ENCODE results near the gene CYFIP1. TPM values are rescaled to one million over a fixed set of nuclear protein-coding genes. Genes with fewer than 3 reads are reported as not detected.

Gene CYFIP1
- total RNA-seq, 1 experiment from 2014 or later, result 143 TPM

GRCh38 chr15:22963641-22964040 lies 16.5 kb downstream of the CYFIP1 start:
- Histone ChIP-seq H3K4me1 (ENCODE audit: control insufficient read depth in 1 of 2, insufficient read depth in 2 of 2, low read length in 2 of 2) (peaks cover 0 to 6% of the 10 kb centered on the region in 2 experiments; a peak in 2 of 4 replicates), H3K27me3 (ENCODE audit: insufficient read depth, low read length) (no peaks in the 10 kb centered on the region), H3K9me2 (ENCODE audit: insufficient read depth) (no peaks in the 10 kb centered on the region), H3K79me2 (ENCODE audit: insufficient read depth, low read length) (peaks cover 98% of the 10 kb centered on the region), H3K4me2 (ENCODE audit: low read length) (no peak overlapping the region), H2AFZ (ENCODE audit: low read depth, low read length, poor library complexity, severe bottlenecking) (no peak overlapping the region), H4K20me1 (ENCODE audit: insufficient read depth) (peaks cover 2% of the 10 kb centered on the region; the same call in 1 of the 2 replicates), H3K27ac (ENCODE audit: low read depth, low read length) (no peak overlapping the region), H3K36me3 (ENCODE audit: control insufficient read depth in 1 of 2, insufficient read depth in 2 of 2, low read length in 2 of 2) (no peaks in the 10 kb centered on the region), H3K9me3 (ENCODE audit: control insufficient read depth in 1 of 2, insufficient read depth in 1 of 2, low read depth in 1 of 2, low read length in 2 of 2) (no peaks in the 10 kb centered on the region), H3K4me3 (replicated peaks in 1 of 2; ENCODE audit: low read depth in 1 of 2, low read length in 2 of 2) (no peak overlapping the region), H3K9ac (ENCODE audit: low read length) (no peak overlapping the region)
- ChIA-PET CTCF (no interaction called here), POLR2A (interaction anchor here (1.1 kb wide), 1 partner anchor 25 kb away, joined by 3 read pairs; no protein-coding TSS in a partner anchor), RAD21 (ENCODE audit: low non-redundant PET in 1 of 2, low total read pairs in 2 of 2, uncharacterized antibody in 2 of 2, unreplicated experiment in 2 of 2) (no interaction called here)
- no TSS peak for BruUV-seq (replicated peaks)
- DNase-seq (ENCODE audit: low read depth, low spot score) (no peak), ATAC-seq (no peak)
- intact Hi-C loops (cut with micrococcal nuclease), result no loop called here
- no peak for TF ChIP-seq ELF1 (IDR thresholded peaks at IDR 0.05; ENCODE audit: borderline replicate concordance, low read depth)
- TF ChIP-seq MAX (IDR thresholded peaks at IDR 0.05), result no peak
- TF ChIP-seq SP1 (IDR thresholded peaks at IDR 0.05; ENCODE audit: low read depth), result no peak
- no peak for TF ChIP-seq YY1 (IDR thresholded peaks at IDR 0.05; ENCODE audit: extremely low read depth, insufficient replicate concordance, low read depth, low read length)
- no peak for TF ChIP-seq RAD21 (IDR thresholded peaks at IDR 0.05; ENCODE audit: low read depth)
- TF ChIP-seq FOSL1 (IDR thresholded peaks at IDR 0.05; ENCODE audit: low read depth), result no peak
- no peak for TF ChIP-seq ZNF274 (IDR thresholded peaks at IDR 0.05; ENCODE audit: low read depth, low read length)
- no peak for TF ChIP-seq TCF7L2 (IDR thresholded peaks at IDR 0.05; ENCODE audit: borderline replicate concordance, extremely low read depth, insufficient read depth, insufficient read length)
- no peak for TF ChIP-seq POLR2AphosphoS5 (IDR thresholded peaks at IDR 0.05; ENCODE audit: low read depth, low read length)
- no peak for TF ChIP-seq REST (IDR thresholded peaks at IDR 0.05; ENCODE audit: low read depth)
- no peak for TF ChIP-seq ZFX (IDR thresholded peaks at IDR 0.05)
- TF ChIP-seq ZBTB33 (IDR thresholded peaks at IDR 0.05; ENCODE audit: extremely low read depth, insufficient replicate concordance, low read length), result no peak
- no peak for TF ChIP-seq CEBPB (IDR thresholded peaks at IDR 0.05; ENCODE audit: low read depth)
- TF ChIP-seq EZH2phosphoT487 (IDR thresholded peaks at IDR 0.05; ENCODE audit: borderline replicate concordance), result no peak
- no peak for TF ChIP-seq ATF3 (IDR thresholded peaks at IDR 0.05)
- no peak for TF ChIP-seq SRF (IDR thresholded peaks at IDR 0.05; ENCODE audit: low read depth)
- TF ChIP-seq CBX3 (IDR thresholded peaks at IDR 0.05; ENCODE audit: low read depth), result no peak

All from HCT116 (cell line).